Skin of body (tissue), 1 donor: ENCODE results near the gene ADCY10. TPM values are rescaled to one million over a fixed set of nuclear protein-coding genes. Genes with fewer than 3 reads are reported as not detected.

Experiments used
- total RNA-seq: library from RNA; depleted of rRNA; stranded (reverse); fragments of >200 nt; gene quantifications from one replicate; pipeline ENCODE4 v1.2.3, GENCODE V29; 2014

The ADCY10 gene
- total RNA-seq, 1 donor from 2014 or later: 0.20 TPM

Other genes starting within 250 kb of the ADCY10 start
- 66.9 TPM for gene MPZL1, start 192.2 kb downstream of the ADCY10 start, total RNA-seq
- gene DCAF6, start 22.5 kb upstream of the ADCY10 start, total RNA-seq: 67.0 TPM
- 30.7 TPM for gene MPC2, start 22.9 kb upstream of the ADCY10 start, total RNA-seq
- 11.5 TPM for gene GPR161, start 222.8 kb upstream of the ADCY10 start, total RNA-seq